Suppressor macrophage treated with lipopolysaccharide for 1 hour (primary cell): Measurements from ENCODE around the gene MBP.
"Not testable (repeated sequence)": the region's sequence is repeated elsewhere in the genome, so short reads cannot be mapped to it uniquely, and the experiment has no call there.

Experiments
- DNase-seq, 3 donors: peaks; one replicate each; pipeline ENCODE4 v3.0.0-alpha.2; 2020 to 2022

MBP gene

DNA sequence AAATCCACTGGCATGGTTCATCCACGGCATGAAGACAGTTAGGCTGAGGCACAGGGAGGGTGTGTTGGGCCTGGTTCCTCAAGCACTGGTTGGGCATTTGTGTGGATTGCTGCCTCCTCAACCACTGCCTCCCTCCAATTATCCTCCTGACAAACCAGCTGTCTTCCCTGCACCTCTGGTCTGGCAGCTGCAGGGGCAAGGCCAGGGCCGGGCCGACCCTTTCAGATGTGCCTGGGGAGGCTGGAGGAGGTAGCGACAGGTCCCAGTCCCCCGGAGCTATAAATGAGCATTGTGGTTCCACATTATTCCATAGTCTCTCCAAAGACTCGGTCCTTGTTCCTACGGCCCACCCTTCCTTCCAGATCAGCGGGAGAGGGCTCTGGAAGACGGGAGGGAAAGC lies 86.2 kb downstream of the MBP start:
- DNase-seq = no peak

GRCh38 chr18:77045677-77046076 lies 86.9 kb downstream of the MBP start:
- peak in 1 of 3 donors; percentile 10 for DNase-seq

DNA sequence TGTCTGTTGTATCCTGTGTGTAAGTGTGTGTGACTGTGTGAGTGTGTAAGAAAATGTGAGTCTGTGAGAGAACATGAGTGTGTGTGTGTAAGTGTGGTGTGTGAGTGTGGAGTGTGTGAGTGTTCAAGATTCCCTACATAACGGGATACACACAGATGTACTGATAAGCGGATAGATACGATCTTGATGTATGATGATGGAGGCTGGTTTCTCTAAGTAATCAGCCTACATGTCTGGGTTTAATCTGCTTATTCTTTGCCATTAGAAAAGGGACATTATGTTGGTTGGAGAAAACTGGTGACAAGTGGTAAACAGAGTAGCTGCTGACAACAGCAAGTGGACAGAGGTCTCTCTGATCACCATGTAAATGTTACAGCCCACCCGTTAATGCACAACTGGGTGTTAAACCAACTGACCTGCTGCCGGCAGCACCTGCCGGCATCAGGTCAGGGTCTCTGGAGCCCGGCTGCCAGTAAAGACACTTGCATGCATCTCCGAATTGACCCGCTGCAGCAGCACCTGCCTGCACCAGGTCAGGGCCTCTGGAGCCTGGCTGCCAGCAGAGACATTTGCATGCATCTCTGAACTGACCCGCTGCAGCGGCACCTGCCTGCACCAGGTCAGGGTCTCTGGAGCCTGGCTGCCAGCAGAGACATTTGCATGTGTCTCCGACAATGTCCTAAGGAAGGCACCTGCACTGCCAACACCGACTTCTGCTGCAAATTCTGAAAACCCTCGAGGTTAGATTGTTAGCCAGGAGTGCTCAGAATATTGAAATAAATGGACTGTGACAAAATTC lies 87.5 kb downstream of the MBP start:
- no peak for DNase-seq

DNA sequence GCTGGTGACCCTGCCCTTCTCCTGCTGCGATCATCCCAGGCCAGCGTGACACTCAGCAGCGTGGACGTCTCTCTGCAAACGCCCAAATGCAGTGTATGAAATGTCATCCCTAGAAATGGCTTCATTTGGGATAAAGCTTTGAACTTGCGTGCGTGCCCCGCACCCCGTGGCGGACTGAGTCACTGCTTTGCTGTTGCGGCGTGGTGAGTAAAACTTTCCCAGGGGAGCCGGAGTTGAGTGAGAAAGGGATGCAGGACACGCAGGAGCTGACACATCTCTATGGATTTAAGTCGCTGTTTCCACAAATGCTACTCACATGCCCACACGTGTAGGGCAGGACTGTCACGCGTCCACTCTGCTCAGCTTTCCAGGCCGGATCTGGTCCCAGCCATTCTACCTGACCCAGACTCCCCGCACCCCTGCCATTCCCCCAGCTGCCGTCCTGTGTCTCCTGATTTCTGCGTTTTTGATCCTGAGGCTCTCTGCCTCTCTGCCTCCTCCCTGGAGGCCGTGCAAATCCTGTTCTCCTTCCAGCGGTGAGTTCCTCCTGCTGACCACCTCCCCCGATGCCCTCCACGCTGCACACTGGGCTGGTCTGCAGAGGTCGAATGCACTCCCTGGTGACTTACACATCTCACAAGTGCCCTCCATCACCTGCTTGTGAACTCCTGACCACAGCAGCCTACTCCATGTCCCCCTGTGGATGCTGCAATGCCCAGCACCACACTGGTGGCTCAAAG lies 88.9 kb downstream of the MBP start:
- DNase-seq = peak in 1 of 3 donors; percentile 13

DNA sequence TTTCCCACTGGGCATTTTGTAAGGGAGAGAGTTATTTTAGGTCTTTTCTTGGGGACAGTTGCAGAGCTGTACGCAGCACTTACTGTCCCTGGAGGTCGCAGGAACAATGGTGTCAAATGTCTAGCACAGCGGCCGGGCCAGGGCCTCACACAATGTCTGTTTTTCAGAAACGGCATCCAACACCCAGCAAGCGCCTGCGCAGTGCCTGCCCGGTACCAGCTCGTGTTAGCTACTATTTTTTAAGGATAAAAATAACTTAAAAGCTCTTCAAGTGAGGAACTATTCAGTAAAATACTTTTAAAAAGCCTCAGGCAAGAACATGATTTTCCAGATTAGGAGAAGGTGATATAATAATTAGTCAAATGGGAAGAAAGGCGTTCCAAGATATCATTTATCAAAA lies 90.0 kb downstream of the MBP start:
- DNase-seq = peak in 1 of 3 donors; percentile 8

GRCh38 chr18:77039196-77040130 lies 93.1 kb downstream of the MBP start:
- DNase-seq = peak; percentile 50 to 69 (median 55)

GRCh38 chr18:77038182-77038858 lies 94.3 kb downstream of the MBP start:
- DNase-seq = peak in 1 of 3 donors; percentile 9

GRCh38 chr18:77037567-77037966 lies 95.0 kb downstream of the MBP start:
- peak in 1 of 3 donors; percentile 16 for DNase-seq

GRCh38 chr18:77035380-77036187 lies 97.0 kb downstream of the MBP start:
- peak; percentile 49 to 76 (median 62) for DNase-seq

DNA sequence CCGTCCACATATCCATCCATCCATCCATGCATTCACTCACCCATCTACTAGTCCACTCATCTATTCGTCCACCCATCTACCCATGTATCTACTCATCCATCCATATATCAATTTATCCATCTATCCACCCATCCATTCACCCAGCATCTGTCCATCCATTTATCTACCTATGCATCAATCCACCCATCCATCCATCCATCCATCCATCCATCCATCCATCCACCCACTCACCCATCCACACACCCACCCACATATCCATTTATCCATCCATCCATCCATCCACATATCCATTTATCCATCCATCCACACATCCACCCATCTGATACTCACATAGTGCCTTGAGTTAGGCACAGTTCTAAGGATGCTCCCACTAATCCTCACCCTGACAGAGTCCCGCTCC lies 99.0 kb downstream of the MBP start:
- DNase-seq = no peak

- peak in 2 of 3 donors; percentile 20 to 27 for DNase-seq
Observed at GRCh38 chr18:77032181-77032701, 100.3 kb downstream of the MBP start.

- peak in 1 of 3 donors; percentile 16 for DNase-seq
Observed at GRCh38 chr18:77031662-77032061, 100.9 kb downstream of the MBP start.

DNA sequence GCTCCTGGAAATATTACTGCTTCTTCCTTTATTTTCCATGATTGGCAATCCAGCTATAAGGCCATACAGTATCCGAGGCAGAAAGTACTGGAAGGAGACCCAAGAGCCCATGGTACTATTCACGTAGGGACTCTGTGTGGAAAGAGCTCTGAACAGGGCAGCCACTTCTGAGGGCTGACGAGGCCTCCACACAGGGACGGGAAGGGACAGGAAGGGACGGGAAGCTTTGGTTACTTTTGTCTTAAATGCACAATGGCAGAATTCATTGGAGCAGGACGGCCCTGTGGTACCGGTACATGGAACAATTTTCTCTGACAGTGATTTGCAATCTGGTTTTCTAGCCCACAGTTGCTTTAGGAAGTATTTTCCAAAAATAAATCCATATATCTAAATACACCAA lies 102.4 kb downstream of the MBP start:
- DNase-seq = peak in 1 of 3 donors; percentile 11

DNA sequence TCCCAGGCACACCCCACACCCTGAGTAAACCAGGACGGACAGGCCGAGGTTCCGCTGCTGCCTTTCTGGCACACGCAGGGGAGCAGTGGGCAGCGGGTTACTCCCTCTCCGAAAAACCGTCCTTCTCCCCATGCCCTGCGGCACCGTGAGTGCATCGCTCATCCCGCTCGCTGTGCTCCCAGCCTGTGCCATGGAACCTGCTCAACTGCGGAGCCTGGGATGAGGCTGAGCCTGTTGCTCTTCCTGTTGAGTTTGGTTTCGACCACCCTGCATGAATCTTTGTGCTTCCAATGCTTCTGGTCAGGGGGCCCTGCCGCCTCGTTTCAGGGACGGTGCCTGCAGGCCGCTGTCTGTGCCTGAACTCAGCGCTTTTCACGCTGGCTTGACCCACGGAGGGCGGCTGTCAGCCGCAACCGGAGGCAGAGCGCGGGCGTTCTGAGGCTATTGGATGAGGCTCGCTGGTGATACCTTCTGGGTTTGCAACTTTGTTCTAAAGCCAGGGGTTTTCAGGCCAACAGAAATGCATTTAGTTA lies 106.7 kb downstream of the MBP start:
- DNase-seq = peak in 1 of 3 donors; percentile 13

- DNase-seq = no peak
Observed at GRCh38 chr18:77025123-77025522, 107.5 kb downstream of the MBP start.

GRCh38 chr18:77024476-77024875 lies 108.1 kb downstream of the MBP start:
- DNase-seq = no peak

- no peak for DNase-seq
Observed at GRCh38 chr18:77023102-77023782, 109.3 kb downstream of the MBP start.

DNA sequence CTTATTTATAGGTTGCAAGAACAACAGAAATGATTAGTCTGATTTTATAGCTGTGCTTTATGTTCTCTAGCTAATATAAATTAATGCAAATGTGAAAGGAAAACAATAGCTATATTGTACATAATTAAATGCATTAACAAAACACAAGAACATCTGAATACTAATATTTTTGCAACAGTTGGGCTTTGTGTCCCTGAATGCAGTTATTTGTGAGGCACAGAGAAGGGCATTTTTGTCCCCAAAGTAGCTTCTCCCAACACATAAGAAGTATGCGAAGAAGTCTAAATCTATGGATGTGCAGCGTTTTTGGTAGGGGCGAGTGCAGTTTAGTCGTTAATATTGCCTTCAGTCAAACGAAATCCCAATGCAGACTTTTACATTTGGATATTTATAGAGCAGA lies 110.0 kb downstream of the MBP start:
- DNase-seq = no peak

DNA sequence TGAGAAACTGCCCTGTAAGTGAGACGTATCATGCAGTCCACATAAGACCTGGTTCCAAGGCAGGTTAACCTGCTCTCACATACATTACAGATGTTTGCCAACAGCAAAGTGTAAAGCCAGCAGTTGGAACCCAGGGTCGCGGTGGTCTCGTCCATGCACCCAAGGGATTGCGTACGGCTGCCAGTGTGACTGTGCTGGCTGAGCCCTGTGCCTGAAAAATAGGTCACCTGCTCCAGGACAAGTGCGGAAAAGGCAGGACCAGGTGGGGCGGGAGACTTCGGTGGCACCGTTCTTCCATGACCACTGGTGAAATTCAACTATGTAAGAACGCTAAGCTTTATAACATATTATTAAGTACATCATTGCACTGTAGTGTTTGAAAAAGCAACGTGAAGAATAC lies 110.5 kb downstream of the MBP start:
- no peak for DNase-seq

DNA sequence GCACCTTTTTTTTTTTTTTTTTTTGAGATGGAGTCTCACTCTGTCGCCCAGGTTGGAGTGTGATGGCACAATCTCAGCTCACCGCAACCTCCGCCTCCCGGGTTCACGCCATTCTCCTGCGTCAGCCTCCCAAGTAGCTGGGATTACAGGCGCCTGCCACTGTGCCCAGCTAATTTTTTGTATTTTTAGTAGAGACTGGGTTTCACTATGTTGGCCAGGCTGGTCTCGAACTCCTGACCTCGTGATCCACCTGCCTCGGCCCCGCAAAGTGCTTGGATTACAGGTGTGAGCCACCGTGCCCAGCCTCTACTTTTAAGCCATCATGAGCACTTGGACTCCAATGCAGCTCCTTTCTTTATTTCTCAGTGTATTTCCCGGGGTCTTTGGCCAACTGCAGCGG lies 111.1 kb downstream of the MBP start:
- DNase-seq = not testable (repeated sequence)
